Type B pancreatic cell (in vitro differentiated cells): ENCODE measurements around the gene KLHL3. TPM values are rescaled to one million over a fixed set of nuclear protein-coding genes. Genes with fewer than 3 reads are reported as not detected.

Experiments used
- DNase-seq: peaks from one replicate; pipeline ENCODE4 v3.0.0; 2021; ENCODE audit warnings: mixed read lengths; ENCODE audit not compliant: unreplicated experiment; ENCODE audit errors: extremely low spot score
- H3K27ac Mint-ChIP-seq: 2 replicates; pipeline ENCODE4 v1.8.0; 2021; ENCODE audit warnings: mild to moderate bottlenecking, mixed read lengths
- H3K27me3 Mint-ChIP-seq: 2 replicates; pipeline ENCODE4 v1.8.0; 2021; ENCODE audit warnings: mixed read lengths
- H3K36me3 Mint-ChIP-seq: 2 replicates; pipeline ENCODE4 v1.8.0; 2021; ENCODE audit warnings: mixed read lengths
- H3K4me1 Mint-ChIP-seq: one replicate; pipeline ENCODE4 v1.8.0; 2021; ENCODE audit warnings: mixed read lengths; ENCODE audit not compliant: unreplicated experiment
- H3K4me3 Mint-ChIP-seq: 2 replicates; pipeline ENCODE4 v1.8.0; 2021; ENCODE audit warnings: mild to moderate bottlenecking, mixed read lengths
- H3K9me3 Mint-ChIP-seq: 2 replicates; pipeline ENCODE4 v1.8.0; 2021; ENCODE audit warnings: mixed read lengths
- CTCF ChIP-seq: fragments of 200-600 bp; sonication (generic); conservative IDR thresholded peaks from 2 replicates; pipeline ENCODE4 v1.5.0; 2021; ENCODE audit warnings: antibody characterized with exemption, mild to moderate bottlenecking
- total RNA-seq: library from RNA; stranded (reverse); gene quantifications from 2 replicates; pipeline ENCODE4 v1.2.1, GENCODE V29; 2021; ENCODE audit warnings: low replicate concordance

Gene KLHL3
- total RNA-seq, 1 donor from 2014 or later = 9.7 TPM

- no peak for TF ChIP-seq CTCF
- Mint-ChIP-seq H3K9me3 (no peaks in the 10 kb centered on the region), H3K27ac (no peak overlapping the region), H3K36me3 (peaks cover 8% of the 10 kb centered on the region), H3K4me3 (no peak overlapping the region), H3K4me1 (no peaks in the 10 kb centered on the region), H3K27me3 (no peaks in the 10 kb centered on the region)
- DNase-seq = no peak
Measured at GRCh38 chr5:137696481-137696880, 39.4 kb downstream of the KLHL3 start.

GRCh38 chr5:137695651-137696428, 40.0 kb downstream of the KLHL3 start:
- Mint-ChIP-seq H3K9me3 (no peaks in the 10 kb centered on the region), H3K4me3 (no peak overlapping the region), H3K27me3 (no peaks in the 10 kb centered on the region), H3K27ac (no peak overlapping the region), H3K36me3 (peaks cover 8% of the 10 kb centered on the region), H3K4me1 (no peaks in the 10 kb centered on the region)
- DNase-seq = no peak
- TF ChIP-seq CTCF = no peak

- Mint-ChIP-seq H3K36me3 (peaks cover 8% of the 10 kb centered on the region), H3K4me1 (no peaks in the 10 kb centered on the region), H3K4me3 (no peak overlapping the region), H3K9me3 (no peaks in the 10 kb centered on the region), H3K27me3 (no peaks in the 10 kb centered on the region), H3K27ac (no peak overlapping the region)
- no peak for TF ChIP-seq CTCF
- no peak for DNase-seq
Measured at GRCh38 chr5:137693951-137694721, 41.8 kb downstream of the KLHL3 start.

GRCh38 chr5:137693307-137693950, 42.5 kb downstream of the KLHL3 start:
- no peak for DNase-seq
- no peak for TF ChIP-seq CTCF
- Mint-ChIP-seq H3K4me3 (no peak overlapping the region), H3K27ac (no peak overlapping the region), H3K36me3 (peaks cover 12% of the 10 kb centered on the region), H3K27me3 (no peaks in the 10 kb centered on the region), H3K4me1 (no peaks in the 10 kb centered on the region), H3K9me3 (no peaks in the 10 kb centered on the region)

- Mint-ChIP-seq H3K4me1 (peaks cover 5% of the 10 kb centered on the region), H3K4me3 (no peak overlapping the region), H3K27ac (no peak overlapping the region), H3K27me3 (no peaks in the 10 kb centered on the region), H3K36me3 (peaks cover 9% of the 10 kb centered on the region), H3K9me3 (no peaks in the 10 kb centered on the region)
- no peak for TF ChIP-seq CTCF
- DNase-seq = no peak
Measured at GRCh38 chr5:137689306-137689705, 46.6 kb downstream of the KLHL3 start.
